ENCODE data around the gene MLPH.
A peak's percentile ranks its signal among the peaks of the same experiment; 100 is the strongest.

DNA sequence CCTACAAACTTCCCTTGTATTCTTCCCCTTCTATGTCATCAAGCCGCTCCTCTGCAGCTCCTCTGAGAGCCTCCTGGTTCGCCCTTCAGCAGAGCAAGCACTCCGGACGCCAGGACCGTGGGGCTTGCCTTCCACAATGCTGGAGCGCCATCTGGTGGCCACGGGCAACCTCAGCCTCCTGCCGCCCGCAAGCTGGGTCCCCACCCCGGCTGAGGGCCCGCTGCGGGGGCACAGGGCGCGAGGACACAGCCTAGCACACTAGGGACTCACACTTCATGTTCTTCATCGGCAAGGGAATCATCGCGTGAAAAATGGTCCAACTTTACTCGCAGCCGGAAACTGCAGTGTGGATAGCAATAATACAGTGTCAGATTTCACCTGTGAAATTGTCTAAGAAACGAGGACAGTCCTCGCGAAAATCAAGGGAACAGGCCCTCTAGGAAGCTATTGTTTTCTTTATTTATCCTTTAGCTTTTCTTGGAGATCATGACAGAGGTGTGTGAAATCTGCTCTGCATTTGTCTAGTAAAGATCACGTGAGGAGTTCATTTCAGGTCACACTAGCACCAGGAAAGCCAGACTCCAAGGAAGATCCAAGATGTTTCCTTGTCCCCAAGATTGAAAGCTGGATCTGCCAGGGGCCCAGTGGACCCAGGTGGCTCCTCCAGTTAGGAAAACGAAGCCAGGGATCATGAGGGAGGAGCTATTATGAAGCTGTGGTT, 85.1 kb downstream of the MLPH start:
- TF ChIP-seq, protein P1, sequence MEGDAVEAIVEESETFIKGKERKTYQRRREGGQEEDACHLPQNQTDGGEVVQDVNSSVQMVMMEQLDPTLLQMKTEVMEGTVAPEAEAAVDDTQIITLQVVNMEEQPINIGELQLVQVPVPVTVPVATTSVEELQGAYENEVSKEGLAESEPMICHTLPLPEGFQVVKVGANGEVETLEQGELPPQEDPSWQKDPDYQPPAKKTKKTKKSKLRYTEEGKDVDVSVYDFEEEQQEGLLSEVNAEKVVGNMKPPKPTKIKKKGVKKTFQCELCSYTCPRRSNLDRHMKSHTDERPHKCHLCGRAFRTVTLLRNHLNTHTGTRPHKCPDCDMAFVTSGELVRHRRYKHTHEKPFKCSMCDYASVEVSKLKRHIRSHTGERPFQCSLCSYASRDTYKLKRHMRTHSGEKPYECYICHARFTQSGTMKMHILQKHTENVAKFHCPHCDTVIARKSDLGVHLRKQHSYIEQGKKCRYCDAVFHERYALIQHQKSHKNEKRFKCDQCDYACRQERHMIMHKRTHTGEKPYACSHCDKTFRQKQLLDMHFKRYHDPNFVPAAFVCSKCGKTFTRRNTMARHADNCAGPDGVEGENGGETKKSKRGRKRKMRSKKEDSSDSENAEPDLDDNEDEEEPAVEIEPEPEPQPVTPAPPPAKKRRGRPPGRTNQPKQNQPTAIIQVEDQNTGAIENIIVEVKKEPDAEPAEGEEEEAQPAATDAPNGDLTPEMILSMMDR (IDR thresholded peaks at IDR 0.05; ENCODE audit: low read depth, low read length, poor library complexity, severe bottlenecking) = peak; percentile 96
- no peak for TF ChIP-seq EZH2phosphoT487 (IDR thresholded peaks at IDR 0.05; ENCODE audit: borderline replicate concordance, low read length)
